Kidney glomerular epithelial cell (primary cell): ENCODE measurements around the gene P3H4.

ENCODE experiments used
- DNase-seq: peaks from one replicate; lab custom pipeline; 2025; lab: John Stamatoyannopoulos, UW

P3H4 gene

GRCh38 chr17:41772218-41772585 lies 39.5 kb downstream of the P3H4 start:
- DNase-seq: no peak

DNA sequence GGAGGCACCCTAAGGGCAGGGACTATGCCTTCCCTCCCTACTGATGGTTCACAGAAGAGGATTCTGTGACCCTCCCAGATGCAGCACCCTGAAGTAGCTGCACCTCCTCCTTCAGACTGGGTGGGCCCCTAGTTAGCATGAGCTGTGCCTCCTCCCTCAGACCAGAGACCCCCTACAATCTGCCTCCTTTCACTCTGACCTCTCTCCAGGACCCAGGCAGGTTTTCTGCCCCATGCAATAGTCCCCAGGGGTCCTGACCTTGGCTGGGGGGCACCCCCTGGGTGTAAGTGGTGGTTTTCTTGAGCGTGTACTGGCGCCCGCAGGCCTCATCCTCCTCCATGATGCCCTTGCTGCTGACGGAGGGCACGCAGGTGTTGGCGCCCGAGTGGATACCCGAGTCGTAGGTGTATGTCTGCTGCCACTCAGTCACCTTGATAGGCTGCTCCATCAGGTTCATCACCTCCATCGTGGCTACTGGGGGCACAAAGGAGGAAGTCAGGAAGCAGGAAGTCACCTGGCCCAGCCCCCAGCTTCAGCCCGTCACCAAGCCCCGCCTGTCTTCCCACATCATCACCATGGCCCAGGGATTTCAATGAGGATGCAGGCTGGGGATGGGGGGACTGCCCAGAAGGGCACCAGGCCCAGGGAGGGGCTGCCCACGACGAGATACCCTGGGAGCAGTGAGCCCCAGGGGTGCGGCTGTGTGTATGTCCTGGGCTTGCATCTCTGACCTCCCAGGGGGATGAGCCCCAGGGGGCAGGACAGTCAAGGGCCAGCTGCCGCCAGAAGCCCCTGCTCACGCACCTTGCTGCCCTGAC lies 40.2 kb downstream of the P3H4 start:
- no peak for DNase-seq

DNA sequence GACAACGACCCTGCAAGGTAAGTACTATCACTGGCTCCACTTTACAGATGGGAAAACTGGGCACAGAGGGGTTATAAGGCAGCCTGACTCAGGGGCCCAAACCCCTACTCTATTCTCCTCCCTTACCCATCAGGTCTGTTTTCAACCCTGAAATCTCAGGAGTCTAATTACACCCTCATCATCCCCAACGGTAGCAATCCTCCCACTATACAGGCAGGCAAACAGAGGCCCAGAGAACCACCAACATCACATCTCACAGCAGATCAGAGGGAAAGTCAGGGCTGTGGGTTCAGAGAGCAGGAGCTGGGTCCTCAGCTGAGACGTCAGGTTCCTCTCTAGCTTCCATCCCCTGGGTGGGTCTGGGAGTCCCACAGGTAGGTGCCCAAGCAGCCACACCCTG lies 41.8 kb downstream of the P3H4 start:
- no peak for DNase-seq

GRCh38 chr17:41769346-41769862 lies 42.3 kb downstream of the P3H4 start:
- DNase-seq: no peak

- DNase-seq: no peak
These were observed 43.0 kb downstream of the P3H4 start for GRCh38 chr17:41768682-41769288.

DNA sequence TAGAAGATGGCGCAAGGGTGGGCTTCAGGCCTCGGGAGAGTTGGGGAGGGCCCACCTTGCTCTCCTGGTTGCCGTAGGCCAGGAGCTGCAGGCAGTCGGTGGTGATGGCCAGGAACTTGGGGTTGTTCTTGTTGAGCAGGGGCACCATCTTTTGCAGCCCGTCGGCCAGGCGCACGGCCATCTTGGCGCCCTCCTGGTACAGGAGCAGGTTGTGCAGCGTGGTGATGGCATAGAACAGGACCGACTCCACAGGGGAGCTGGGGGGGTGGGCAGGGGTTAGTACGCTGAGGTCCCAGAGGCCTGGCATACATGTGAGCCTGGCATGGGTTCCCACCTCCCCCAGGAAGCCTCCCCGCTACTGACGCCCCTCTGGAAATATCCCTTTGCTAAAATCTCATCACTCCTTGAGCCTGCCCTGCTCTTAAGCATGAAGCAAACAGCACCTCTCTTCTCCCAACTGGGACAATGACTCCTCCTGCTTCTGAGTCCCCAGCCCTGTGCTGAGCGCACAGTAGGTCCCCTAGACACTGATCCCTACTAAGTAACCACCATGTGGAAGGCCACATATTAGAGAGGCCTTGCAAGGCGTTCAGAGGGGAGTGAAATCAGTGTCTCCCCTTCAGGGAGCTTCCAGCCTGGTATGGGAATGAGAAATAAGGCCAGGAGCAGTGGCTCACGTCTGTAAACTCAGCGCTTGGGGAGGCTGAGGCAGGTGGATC lies 44.3 kb downstream of the P3H4 start:
- DNase-seq: no peak

DNA sequence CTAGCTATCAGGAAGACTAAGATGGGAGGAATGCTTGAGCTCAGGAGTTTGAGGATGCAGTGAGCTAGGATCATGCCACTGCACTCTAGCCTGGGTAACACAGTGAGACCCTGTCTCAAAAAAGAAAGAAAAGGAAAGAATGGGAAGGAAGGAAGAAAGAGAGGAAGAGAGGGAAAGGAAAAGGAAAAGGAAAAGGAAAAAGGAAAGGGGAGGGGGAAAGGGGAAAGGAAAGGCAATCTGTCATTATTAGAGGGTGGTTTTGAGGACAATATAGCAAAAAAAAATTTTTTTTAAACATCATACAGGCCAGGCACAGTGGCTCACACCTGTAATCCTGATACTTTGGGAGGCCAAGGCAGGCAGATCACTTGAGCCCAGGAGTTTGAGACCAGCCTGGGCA lies 45.6 kb downstream of the P3H4 start:
- DNase-seq: no peak

DNA sequence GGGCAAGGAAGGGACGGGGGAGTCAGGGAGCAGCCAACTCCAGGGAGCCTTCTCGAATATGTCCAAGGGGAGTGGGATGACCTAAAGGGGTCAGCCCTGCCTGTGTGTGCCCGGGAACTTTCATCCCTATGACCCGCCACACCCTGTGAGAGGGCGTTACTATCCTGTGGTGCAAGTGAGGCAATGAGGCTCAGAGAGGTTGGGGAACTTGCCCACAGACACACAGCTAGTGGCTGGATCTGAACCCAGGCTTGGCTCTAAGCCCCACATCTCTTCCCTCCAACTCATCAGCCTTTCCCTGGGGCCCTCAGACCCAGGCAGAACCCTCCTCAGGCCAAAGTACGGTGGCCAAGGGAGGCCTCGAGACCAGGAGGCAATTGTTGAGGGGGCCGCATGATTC lies 48.4 kb downstream of the P3H4 start:
- DNase-seq: no peak

- DNase-seq: no peak
These were observed 48.9 kb downstream of the P3H4 start for GRCh38 chr17:41762841-41763240.

DNA sequence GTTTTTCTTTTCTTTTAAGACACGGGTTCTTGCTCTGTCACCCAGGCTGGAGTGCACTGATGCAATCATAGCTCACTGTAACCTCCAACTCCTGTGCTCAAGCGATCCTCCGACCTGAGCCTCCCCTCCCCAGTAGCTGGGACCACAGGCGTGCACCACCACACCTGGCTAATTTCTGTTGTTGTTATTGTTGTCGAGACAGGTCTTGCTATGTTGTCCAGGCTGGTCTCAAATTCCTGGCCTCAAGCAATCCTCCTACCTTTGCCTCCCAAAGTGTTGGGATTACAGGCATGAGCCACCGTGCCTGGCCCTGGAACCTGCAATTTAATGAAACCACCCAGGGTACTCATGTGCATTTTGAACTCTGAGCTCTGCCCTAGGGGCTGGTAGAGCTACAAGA lies 49.4 kb downstream of the P3H4 start:
- DNase-seq: no peak

DNA sequence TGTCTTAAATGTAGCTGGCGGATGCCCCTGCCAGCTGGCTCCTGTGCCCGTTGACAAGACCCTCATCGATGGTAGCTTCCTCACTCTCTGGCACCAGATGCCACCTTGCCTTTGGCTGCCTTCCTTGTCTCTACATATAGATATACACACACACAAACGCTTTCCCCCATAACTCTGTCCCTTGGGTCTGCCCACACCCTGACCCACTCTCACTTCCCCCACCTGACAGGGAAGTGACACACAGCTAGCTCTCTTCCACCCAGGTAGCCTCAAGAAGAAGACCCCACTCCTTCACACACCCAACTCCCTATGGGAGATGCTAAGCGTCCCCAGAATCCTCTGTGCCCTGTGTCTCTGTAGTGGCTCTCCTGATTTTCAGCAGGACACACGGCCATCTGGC lies 50.9 kb downstream of the P3H4 start:
- DNase-seq: no peak

DNA sequence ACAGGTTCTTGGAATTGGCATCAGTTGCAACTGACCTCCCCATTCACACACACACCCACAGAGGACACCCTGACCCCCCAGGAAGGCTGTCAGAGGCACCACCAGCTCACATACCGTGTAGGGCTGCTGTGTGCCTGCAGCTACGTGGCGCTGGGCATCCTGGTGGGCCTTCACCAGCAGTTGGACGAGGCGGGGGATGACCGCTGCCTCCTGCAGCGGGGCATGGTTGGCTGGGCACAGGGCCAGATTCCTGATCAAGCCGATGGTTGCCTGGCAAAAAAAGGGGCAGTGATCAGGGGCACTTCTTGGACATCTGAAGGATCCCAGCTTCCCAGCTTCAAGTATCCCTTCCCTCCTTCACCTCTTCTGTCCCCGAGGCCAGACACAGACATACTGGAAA lies 53.1 kb downstream of the P3H4 start:
- no peak for DNase-seq

- DNase-seq: no peak
These were observed 57.7 kb downstream of the P3H4 start for GRCh38 chr17:41754066-41754465.
